ENCODE results near the gene KDM4C. TPM values are rescaled to one million over a fixed set of nuclear protein-coding genes. Genes with fewer than 3 reads are reported as not detected.

The KDM4C gene
- total and polyA plus RNA-seq, 2 donors (not counting 1 experiment from before 2014, with no cell fraction given) = 49.7 to 141 TPM

- DNase-seq (no peak), ATAC-seq (ENCODE audit: low read depth) (no peak)
- no peaks in the 10 kb centered on the region for H3K27me3 Mint-ChIP-seq
- ChIA-PET CTCF (no interaction called here), POLR2A (no interaction called here)
- Histone ChIP-seq H3K36me3 (replicated peaks in 1 of 2; ENCODE audit: control extremely low read depth in 1 of 2, control insufficient read depth in 1 of 2, extremely low read depth in 1 of 2, insufficient read depth in 2 of 2, low read length in 1 of 2) (peaks cover 0 to 50% of the 10 kb centered on the region in 2 experiments), H3K4me2 (replicated peaks; ENCODE audit: low read depth, low read length, poor library complexity, severe bottlenecking) (no peak overlapping the region), H4K20me1 (ENCODE audit: control insufficient read depth, insufficient read depth, low read length, poor library complexity, severe bottlenecking) (peaks cover 26% of the 10 kb centered on the region), H3K27me3 (replicated peaks in 1 of 4; ENCODE audit: control extremely low read depth in 1 of 4, control insufficient read depth in 3 of 4, insufficient read depth in 4 of 4, low read length in 3 of 4) (no peaks in the 10 kb centered on the region), H3K9me3 (ENCODE audit: control extremely low read depth in 1 of 3, control insufficient read depth in 2 of 3, insufficient read depth in 1 of 3, low read length in 2 of 3) (peaks cover 0 to 7% (median 0%) of the 10 kb centered on the region in 3 donors), H2AFZ (ENCODE audit: insufficient read depth, low read depth, low read length, poor library complexity, severe bottlenecking) (no peak overlapping the region), H3K9ac (ENCODE audit: low read length) (no peak overlapping the region), H3K27ac (ENCODE audit: low read length in 2 of 2) (no peak overlapping the region), H3K4me3 (ENCODE audit: control extremely low read depth in 1 of 5, extremely low read depth in 1 of 5, insufficient read depth in 1 of 5, low read depth in 2 of 5, low read length in 4 of 5) (no peak overlapping the region), H3K79me2 (ENCODE audit: control insufficient read depth, insufficient read depth, low read length) (peaks cover 31% of the 10 kb centered on the region), H3K4me1 (ENCODE audit: control insufficient read depth in 2 of 2, insufficient read depth in 2 of 2, low read length in 2 of 2) (peaks cover 19 to 24% of the 10 kb centered on the region in 2 donors)
- no peak overlapping the region for H3K4me3 Mint-ChIP-seq
- no peaks in the 10 kb centered on the region for H3K9me3 Mint-ChIP-seq (ENCODE audit: insufficient read depth)
- WGBS (ENCODE audit: insufficient coverage) = 100% methylated on average over 2 of the region's 5 CpGs
- intact Hi-C loops (cut with micrococcal nuclease) = no loop called here
- H3K4me1 Mint-ChIP-seq = peaks cover 22% of the 10 kb centered on the region
- no peak for TF ChIP-seq CTCF (IDR thresholded peaks at IDR 0.05)
- no peak for TF ChIP-seq EZH2 (IDR thresholded peaks at IDR 0.05; ENCODE audit: borderline replicate concordance, insufficient read depth, low read depth, low read length, poor library complexity, severe bottlenecking)
- no peak overlapping the region for H3K27ac Mint-ChIP-seq
Observed at GRCh38 chr9:7146582-7146981, 388.8 kb downstream of the KDM4C start.

- no peaks in the 10 kb centered on the region for H3K27me3 ChIP-seq (replicated peaks in 1 of 4; ENCODE audit: control extremely low read depth in 1 of 4, control insufficient read depth in 3 of 4, insufficient read depth in 4 of 4, low read length in 3 of 4)
- H3K27ac Mint-ChIP-seq = no peak overlapping the region
- peaks cover 0 to 7% (median 0%) of the 10 kb centered on the region in 3 donors for H3K9me3 ChIP-seq (ENCODE audit: control extremely low read depth in 1 of 3, control insufficient read depth in 2 of 3, insufficient read depth in 1 of 3, low read length in 2 of 3)
- no peak overlapping the region for H3K27ac ChIP-seq (ENCODE audit: low read length in 2 of 2)
- H3K79me2 ChIP-seq (ENCODE audit: control insufficient read depth, insufficient read depth, low read length) = peaks cover 34% of the 10 kb centered on the region
- H3K36me3 ChIP-seq (replicated peaks in 1 of 2; ENCODE audit: control extremely low read depth in 1 of 2, control insufficient read depth in 1 of 2, extremely low read depth in 1 of 2, insufficient read depth in 2 of 2, low read length in 1 of 2) = peaks cover 0 to 44% of the 10 kb centered on the region in 2 experiments
- peaks cover 19 to 24% of the 10 kb centered on the region in 2 donors for H3K4me1 ChIP-seq (ENCODE audit: control insufficient read depth in 2 of 2, insufficient read depth in 2 of 2, low read length in 2 of 2)
- H2AFZ ChIP-seq (ENCODE audit: insufficient read depth, low read depth, low read length, poor library complexity, severe bottlenecking) = no peak overlapping the region
- CTCF ChIA-PET = no interaction called here
- H3K9ac ChIP-seq (ENCODE audit: low read length) = no peak overlapping the region
- H3K4me1 Mint-ChIP-seq = peaks cover 22% of the 10 kb centered on the region
- H3K4me3 Mint-ChIP-seq = no peak overlapping the region
- intact Hi-C loops (cut with micrococcal nuclease) = no loop called here
- no peak overlapping the region for H3K4me3 ChIP-seq (ENCODE audit: control extremely low read depth in 1 of 5, extremely low read depth in 1 of 5, insufficient read depth in 1 of 5, low read depth in 2 of 5, low read length in 4 of 5)
- no peaks in the 10 kb centered on the region for H3K27me3 Mint-ChIP-seq
- H3K4me2 ChIP-seq (replicated peaks; ENCODE audit: low read depth, low read length, poor library complexity, severe bottlenecking) = no peak overlapping the region
- DNase-seq (no peak), ATAC-seq (ENCODE audit: low read depth) (no peak)
- WGBS (ENCODE audit: insufficient coverage) = 92% methylated on average over 13 of the region's 14 CpGs
- H4K20me1 ChIP-seq (ENCODE audit: control insufficient read depth, insufficient read depth, low read length, poor library complexity, severe bottlenecking) = peaks cover 26% of the 10 kb centered on the region
- POLR2A ChIA-PET = no interaction called here
- no peaks in the 10 kb centered on the region for H3K9me3 Mint-ChIP-seq (ENCODE audit: insufficient read depth)
- no peak for TF ChIP-seq EZH2 (IDR thresholded peaks at IDR 0.05; ENCODE audit: borderline replicate concordance, insufficient read depth, low read depth, low read length, poor library complexity, severe bottlenecking)
- no peak for TF ChIP-seq CTCF (IDR thresholded peaks at IDR 0.05)
Observed at GRCh38 chr9:7147121-7148090, 389.6 kb downstream of the KDM4C start.
